Endothelial cell of umbilical vein (primary cell): ENCODE results near the gene GHRH. TPM values are rescaled to one million over a fixed set of nuclear protein-coding genes. Genes with fewer than 3 reads are reported as not detected.

Source experiments
- BruUV-seq: library from RNA; stranded (reverse); fragments of 400-500 nt; replicated peaks from 2 replicates; lab custom pipeline; 2021; lab: Mats Ljungman, UMichigan
- CTCF ChIA-PET: fragments of 300-600, 350-600 bp; sonication (Branson Sonifier 250); formaldehyde crosslinking; loops from one replicate; lab custom pipeline; 2021; ENCODE audit warnings: antibody characterized with exemption, inconsistent platforms; lab: Charles Lee
- POLR2A ChIA-PET: fragments of 300-600, 350-600 bp; sonication (Branson Sonifier 250); formaldehyde crosslinking; loops from one replicate; lab custom pipeline; 2021; ENCODE audit warnings: antibody characterized with exemption, inconsistent platforms; lab: Charles Lee
- DNase-seq: peaks from one replicate; pipeline ENCODE4 v3.0.0-alpha.2; 2011; ENCODE audit warnings: low read depth, low spot score
- FAIRE-seq: peaks from 2 replicates; lab custom pipeline; 2011; peaks lifted over from hg19 to GRCh38; lab: Jason Lieb, UNC
- H2AFZ ChIP-seq: 2 replicates; pipeline ENCODE4 v1.6.0; 2012; ENCODE audit warnings: low read depth, low read length, control low read depth, inconsistent platforms
- H3K27ac ChIP-seq: 2 replicates; pipeline ENCODE4 v1.5.1; 2011; ENCODE audit warnings: low read depth, mild to moderate bottlenecking, control low read depth, low read length, moderate library complexity; ENCODE audit not compliant: insufficient read depth
- H3K27me3 ChIP-seq, 2 experiments: 2 replicates each; pipeline versions ENCODE4 v1.6.0 to v1.6.1; 2011; ENCODE audit warnings: low read length in 2 of 2, mixed read lengths in 1 of 2; ENCODE audit not compliant: control insufficient read depth in 2 of 2, insufficient read depth in 2 of 2
- H3K36me3 ChIP-seq, 2 experiments: 2 replicates in 1 of 2; 3 replicates in 1 of 2; pipeline ENCODE4 v1.5.1; 2011; ENCODE audit warnings: low read length in 2 of 2, mild to moderate bottlenecking in 1 of 2, moderate library complexity in 1 of 2; ENCODE audit not compliant: control insufficient read depth in 2 of 2, insufficient read depth in 2 of 2; ENCODE audit errors: extremely low read depth in 1 of 2
- H3K4me1 ChIP-seq: 3 replicates; pipeline ENCODE4 v1.5.1; 2011; ENCODE audit warnings: mild to moderate bottlenecking, low read length; ENCODE audit not compliant: control insufficient read depth, insufficient read depth; ENCODE audit errors: extremely low read depth
- H3K4me2 ChIP-seq: 2 replicates; pipeline ENCODE4 v1.6.1; 2011; ENCODE audit warnings: low read length, control low read depth, mixed read lengths; ENCODE audit not compliant: insufficient read depth
- H3K4me3 ChIP-seq, 3 experiments: fragments of 200-600 bp in 1 of 3; sonication (generic), shearing (Covaris generic) in 1 of 3; replicated peaks in 1 of 3; 2 replicates each; pipeline ENCODE4 v1.5.1; 2011 to 2016; ENCODE audit warnings: control low read depth in 3 of 3, low read length in 3 of 3, mild to moderate bottlenecking in 2 of 3, inconsistent platforms in 1 of 3, low read depth in 1 of 3, moderate library complexity in 1 of 3; ENCODE audit not compliant: insufficient read depth in 1 of 3
- H3K79me2 ChIP-seq: 2 replicates; pipeline ENCODE4 v1.6.0; 2012; ENCODE audit warnings: low read length, inconsistent platforms; ENCODE audit not compliant: control insufficient read depth, insufficient read depth
- H3K9ac ChIP-seq: replicated peaks from 2 replicates; pipeline ENCODE3; 2011; ENCODE audit warnings: low read length, control low read depth; ENCODE audit not compliant: insufficient read depth; ENCODE audit errors: extremely low read depth
- H3K9me1 ChIP-seq: replicated peaks from 3 replicates; pipeline ENCODE4 v1.6.0; 2011; ENCODE audit warnings: mild to moderate bottlenecking, low read length; ENCODE audit not compliant: control insufficient read depth, insufficient read depth; ENCODE audit errors: extremely low read depth
- H3K9me3 ChIP-seq: replicated peaks from 2 replicates; pipeline ENCODE4 v1.5.1; 2012; ENCODE audit warnings: low read length, inconsistent platforms; ENCODE audit not compliant: control insufficient read depth, insufficient read depth
- H4K20me1 ChIP-seq: replicated peaks from 2 replicates; pipeline ENCODE3; 2011; ENCODE audit warnings: mild to moderate bottlenecking, low read length; ENCODE audit not compliant: control insufficient read depth, insufficient read depth; ENCODE audit errors: extremely low read depth
- CTCF ChIP-seq, 2 donors: IDR thresholded peaks; 1 replicate in 1 of 2; 2 replicates in 1 of 2; pipeline ENCODE4 v1.5.1; 2011; ENCODE audit warnings: low read length in 2 of 2, mild to moderate bottlenecking in 2 of 2, moderate library complexity in 2 of 2, control low read depth in 1 of 2, inconsistent platforms in 1 of 2, low read depth in 1 of 2; ENCODE audit not compliant: insufficient read depth in 1 of 2; ENCODE audit errors: extremely low read depth in 1 of 2
- EZH2 ChIP-seq: IDR thresholded peaks from 2 replicates; pipeline ENCODE4 v1.6.1; 2012; ENCODE audit warnings: borderline replicate concordance, low read depth, mild to moderate bottlenecking, moderate library complexity, low read length, inconsistent platforms; ENCODE audit not compliant: severe bottlenecking
- FOS ChIP-seq: IDR thresholded peaks from 2 replicates; pipeline ENCODE4 v1.6.1; 2011; ENCODE audit warnings: mild to moderate bottlenecking, low read length, moderate library complexity, borderline replicate concordance; ENCODE audit not compliant: insufficient read depth
- GATA2 ChIP-seq: IDR thresholded peaks from 2 replicates; pipeline ENCODE4 v1.7.0; 2011; ENCODE audit warnings: low read depth, mild to moderate bottlenecking, moderate library complexity, mixed read lengths, low read length; ENCODE audit not compliant: insufficient read length, insufficient read depth
- JUN ChIP-seq: IDR thresholded peaks from 2 replicates; pipeline ENCODE4 v1.6.1; 2011; ENCODE audit warnings: borderline replicate concordance, low read depth; ENCODE audit not compliant: insufficient read length, insufficient read depth
- MAX ChIP-seq: IDR thresholded peaks from 2 replicates; pipeline ENCODE4 v1.6.1; 2011; ENCODE audit not compliant: insufficient read depth, insufficient read length
- MYC ChIP-seq: IDR thresholded peaks from one replicate; pipeline ENCODE4 v1.6.1; 2011; ENCODE audit warnings: mild to moderate bottlenecking, low read depth, low read length
- POLR2A ChIP-seq: IDR thresholded peaks from 2 replicates; pipeline ENCODE4 v1.6.1; 2012; ENCODE audit warnings: low read depth, mild to moderate bottlenecking, control low read depth, low read length
- POLR2AphosphoS5 ChIP-seq: IDR thresholded peaks from 2 replicates; pipeline ENCODE4 v1.6.1; 2012; ENCODE audit warnings: low read depth, mild to moderate bottlenecking, control low read depth, low read length, moderate library complexity; ENCODE audit not compliant: insufficient read depth
- dilution Hi-C: fragments of 300-500 bp; cut with MboI; formaldehyde crosslinking; loops from one replicate; pipeline ENCODE4 v1.15.0; 2019; ENCODE audit warnings: low sequenced_read_pairs; ENCODE audit not compliant: extremely low pct_ligation_motif_present
- intact Hi-C: fragments of 100-400 bp; cut with micrococcal nuclease; formaldehyde crosslinking; loops from one replicate; pipeline ENCODE4 v1.10.0; 2022
- polyA plus RNA-seq, 4 experiments: library from polyadenylated mRNA; depleted of rRNA in 3 of 4; stranded (reverse) in 3 of 4; unstranded in 1 of 4; fragments of >200 nt; gene quantifications; 2 replicates each; pipeline versions ENCODE4 v1.2.1 to v1.2.3, GENCODE V29; 2011 to 2012; ENCODE audit warnings: missing spikeins in 1 of 4
- total RNA-seq: library from RNA; stranded (reverse); gene quantifications from 2 replicates; pipeline ENCODE4 v1.2.3, GENCODE V29; 2021

Gene GHRH
- total and polyA plus RNA-seq, 2 donors (not counting 3 experiments of a cell fraction or from before 2014, with no cell fraction given) = not detected

- Histone ChIP-seq H3K79me2 (peaks cover 60% of the 10 kb centered on the region), H2AFZ (no peak overlapping the region), H3K9me3 (no peaks in the 10 kb centered on the region), H3K9ac (no peak overlapping the region), H3K9me1 (no peaks in the 10 kb centered on the region), H3K4me2 (no peak overlapping the region), H3K36me3 (no peaks in the 10 kb centered on the region), H4K20me1 (peaks cover 2% of the 10 kb centered on the region), H3K4me1 (peaks cover 38% of the 10 kb centered on the region), H3K27me3 (no peaks in the 10 kb centered on the region), H3K27ac (no peak overlapping the region), H3K4me3 (no peak overlapping the region)
- DNase-seq (no peak), FAIRE-seq (no peak)
- ChIA-PET POLR2A (no interaction called here), CTCF (interaction anchor here (1.4 kb wide), 1 partner anchor 17 kb away, joined by 3 read pairs; no protein-coding TSS in a partner anchor)
- intact Hi-C loops = no loop called here
- no TSS peak for BruUV-seq
- TF ChIP-seq MYC (no peak), GATA2 (no peak), JUN (no peak), POLR2AphosphoS5 (no peak), MAX (no peak), CTCF (IDR thresholded peaks at IDR 0.05; ENCODE audit: extremely low read depth in 1 of 2, insufficient read depth in 1 of 2, low read depth in 1 of 2, low read length in 2 of 2) (no peak), FOS (no peak), EZH2 (no peak), POLR2A (no peak)
- dilution Hi-C loops = no loop called here
Observed at GRCh38 chr20:37293301-37293943, 31.8 kb upstream of the GHRH start.
